KOPT-K1 (cell line): ENCODE results near the gene NLRP6.
A peak's percentile ranks its signal among the peaks of the same experiment; 100 is the strongest.
"Not testable (repeated sequence)": the region's sequence is repeated elsewhere in the genome, so short reads cannot be mapped to it uniquely, and the experiment has no call there.

ENCODE experiments used
- H3K27ac ChIP-seq: fragments of 200-600 bp; sonication (generic); 2 replicates; pipeline ENCODE4 v1.5.1; 2016; ENCODE audit warnings: antibody characterized with exemption, mild to moderate bottlenecking, low read depth, low read length; ENCODE audit not compliant: poor library complexity, severe bottlenecking
- H3K36me3 ChIP-seq: fragments of 200-600 bp; sonication (generic); 2 replicates; pipeline ENCODE4 v1.5.1; 2017; ENCODE audit warnings: antibody characterized with exemption, mild to moderate bottlenecking, low read length, moderate library complexity; ENCODE audit not compliant: insufficient read depth
- H3K9me3 ChIP-seq: fragments of 200-600 bp; sonication (generic); 2 replicates; pipeline ENCODE4 v1.5.1; 2017; ENCODE audit warnings: antibody characterized with exemption, low read length, mild to moderate bottlenecking; ENCODE audit not compliant: insufficient read depth, poor library complexity, severe bottlenecking

The NLRP6 gene

DNA sequence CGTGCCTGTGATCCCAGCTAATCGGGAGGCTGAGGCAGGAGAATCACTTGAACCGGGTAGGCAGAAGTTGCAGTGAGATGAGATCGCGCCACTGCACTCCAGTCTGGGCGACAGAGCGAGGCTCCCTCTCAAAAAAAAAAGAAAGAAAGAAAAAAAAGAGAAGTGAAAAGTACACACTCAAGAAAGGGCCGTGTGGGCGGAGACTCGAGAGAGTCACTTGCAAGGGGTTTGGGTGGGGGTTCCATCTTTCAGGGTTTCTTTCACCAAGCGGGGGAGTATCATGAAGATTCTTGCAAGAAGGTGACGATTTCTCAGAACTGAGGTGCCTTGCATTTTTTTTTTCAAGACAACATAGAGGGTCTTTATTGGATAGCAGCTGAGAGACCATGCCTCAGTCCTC lies 25.2 kb downstream of the NLRP6 start:
- Histone ChIP-seq H3K9me3 (no peaks in the 10 kb centered on the region), H3K36me3 (no peaks in the 10 kb centered on the region), H3K27ac (no peak overlapping the region)

DNA sequence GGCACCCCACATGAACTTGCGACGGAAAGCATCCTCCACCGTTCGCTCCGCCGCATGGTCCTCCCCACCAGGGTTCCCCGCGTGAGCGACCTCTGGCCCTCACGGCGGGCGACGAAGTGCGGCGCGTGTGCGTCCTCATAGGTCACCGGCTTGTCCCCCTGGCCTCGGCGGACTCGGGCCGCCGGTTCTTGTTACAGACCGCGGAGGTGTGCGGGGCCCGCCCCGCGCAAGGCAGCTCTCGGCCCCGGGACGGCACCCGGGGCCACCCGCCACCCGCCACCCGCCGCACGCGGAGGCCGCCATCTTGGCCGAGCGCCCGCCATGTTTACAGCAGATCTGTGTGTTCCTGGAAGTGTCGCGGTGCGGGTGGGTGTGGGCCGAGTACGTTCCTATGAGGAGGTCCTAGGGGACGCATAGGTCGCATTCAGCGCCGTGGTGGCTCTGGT lies 25.9 kb downstream of the NLRP6 start:
- Histone ChIP-seq H3K27ac (no peak overlapping the region), H3K9me3 (no peaks in the 10 kb centered on the region), H3K36me3 (no peaks in the 10 kb centered on the region)

DNA sequence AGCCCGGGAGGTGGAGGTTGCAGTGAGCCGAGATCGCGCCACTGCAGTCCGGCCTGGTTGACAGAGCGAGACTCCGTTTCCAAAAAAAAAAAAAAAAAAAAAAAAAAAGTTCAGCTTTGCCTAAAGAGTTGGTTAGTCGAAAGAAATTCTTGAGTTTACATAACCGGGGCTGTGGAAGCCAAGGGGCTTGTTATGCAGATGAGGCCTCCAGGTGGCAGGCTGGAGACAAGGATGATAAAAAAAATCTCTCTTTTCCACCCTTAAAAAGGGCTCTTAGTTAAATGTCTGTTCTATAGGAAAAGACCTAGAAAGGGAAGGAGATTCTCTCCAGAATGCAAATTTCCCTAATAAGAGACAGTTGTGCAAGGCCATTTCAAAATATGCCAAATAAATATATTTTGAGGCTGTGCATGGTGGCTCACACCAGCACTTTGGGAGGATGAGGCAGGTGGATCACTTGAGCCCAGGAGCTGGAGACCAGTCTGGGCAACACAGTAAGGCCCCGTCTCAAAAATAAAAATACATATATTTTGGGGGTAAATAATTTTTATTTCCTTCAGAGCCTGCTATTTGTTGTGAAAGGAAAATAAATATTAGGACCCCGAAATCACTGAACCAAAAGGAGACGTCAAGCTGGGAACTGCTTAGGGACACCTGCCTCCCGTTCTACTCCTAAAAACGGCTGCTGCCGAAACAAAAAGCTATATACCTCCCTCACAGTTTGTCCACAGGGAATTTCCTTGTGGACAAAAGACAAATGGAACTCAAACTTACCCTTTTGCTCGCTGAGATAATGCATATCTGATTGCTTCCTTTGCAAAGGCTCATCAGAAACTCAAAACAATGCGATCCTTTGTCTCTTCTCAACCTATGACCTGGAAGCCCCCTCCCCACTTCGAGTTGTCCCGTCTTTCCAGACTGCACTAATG lies 27.0 kb downstream of the NLRP6 start:
- Histone ChIP-seq H3K9me3 (no peaks in the 10 kb centered on the region), H3K27ac (no peak overlapping the region), H3K36me3 (no peaks in the 10 kb centered on the region)

DNA sequence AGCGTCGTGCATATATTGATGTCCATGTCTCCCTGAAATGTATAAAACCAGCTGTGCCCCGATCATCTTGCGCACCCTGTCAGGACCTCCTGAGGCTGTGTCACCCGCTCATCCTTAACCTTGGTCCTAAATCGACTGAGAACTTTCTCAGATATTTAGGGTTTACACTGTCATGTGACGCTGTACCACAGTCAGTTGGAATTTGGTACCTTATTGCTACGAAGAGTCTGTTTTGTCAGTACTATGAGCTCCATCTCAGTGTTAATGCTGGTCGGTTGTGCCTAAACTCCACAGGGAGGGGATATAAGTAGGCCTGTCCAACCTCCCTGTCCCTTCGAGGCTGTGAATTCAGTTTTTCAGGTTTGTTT lies 27.6 kb downstream of the NLRP6 start:
- Histone ChIP-seq H3K9me3 (no peaks in the 10 kb centered on the region), H3K36me3 (no peaks in the 10 kb centered on the region), H3K27ac (no peak overlapping the region)

DNA sequence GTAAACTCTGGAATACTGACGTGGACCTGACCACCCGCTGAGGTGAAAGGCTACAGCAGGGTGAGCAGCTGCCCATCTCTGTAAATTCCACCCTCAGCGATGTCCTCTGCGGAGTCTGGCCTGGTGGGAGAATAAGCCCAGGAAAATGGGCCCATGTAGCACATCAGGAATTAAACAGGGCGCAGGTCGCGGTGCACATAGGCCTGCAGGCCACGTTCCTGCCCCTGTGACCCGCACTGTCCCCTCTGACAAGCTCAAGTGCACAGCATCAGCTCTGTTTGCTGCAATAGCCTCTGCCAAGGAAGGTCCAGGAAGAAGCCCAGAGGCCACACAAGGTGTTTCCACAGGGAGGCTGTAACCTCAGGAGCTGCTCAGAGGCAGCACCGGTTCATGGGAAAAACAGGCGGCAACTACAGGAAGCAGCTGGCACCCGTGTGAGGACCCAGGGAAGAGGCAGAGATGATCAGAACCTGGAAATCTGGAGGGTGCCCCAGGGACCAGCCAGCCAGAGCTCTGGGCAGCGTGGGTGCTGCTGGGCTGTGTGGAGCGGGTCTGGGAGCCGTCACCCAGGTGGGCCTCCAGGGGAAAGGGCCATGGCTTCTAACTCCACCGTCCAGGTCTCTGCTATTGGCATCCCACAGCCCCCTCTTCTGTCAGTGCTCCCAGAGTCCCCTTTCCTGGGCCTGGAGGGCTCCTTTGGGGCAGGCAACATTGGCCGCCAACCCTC lies 28.6 kb downstream of the NLRP6 start:
- Histone ChIP-seq H3K36me3 (no peaks in the 10 kb centered on the region), H3K27ac (no peak overlapping the region), H3K9me3 (no peaks in the 10 kb centered on the region)

DNA sequence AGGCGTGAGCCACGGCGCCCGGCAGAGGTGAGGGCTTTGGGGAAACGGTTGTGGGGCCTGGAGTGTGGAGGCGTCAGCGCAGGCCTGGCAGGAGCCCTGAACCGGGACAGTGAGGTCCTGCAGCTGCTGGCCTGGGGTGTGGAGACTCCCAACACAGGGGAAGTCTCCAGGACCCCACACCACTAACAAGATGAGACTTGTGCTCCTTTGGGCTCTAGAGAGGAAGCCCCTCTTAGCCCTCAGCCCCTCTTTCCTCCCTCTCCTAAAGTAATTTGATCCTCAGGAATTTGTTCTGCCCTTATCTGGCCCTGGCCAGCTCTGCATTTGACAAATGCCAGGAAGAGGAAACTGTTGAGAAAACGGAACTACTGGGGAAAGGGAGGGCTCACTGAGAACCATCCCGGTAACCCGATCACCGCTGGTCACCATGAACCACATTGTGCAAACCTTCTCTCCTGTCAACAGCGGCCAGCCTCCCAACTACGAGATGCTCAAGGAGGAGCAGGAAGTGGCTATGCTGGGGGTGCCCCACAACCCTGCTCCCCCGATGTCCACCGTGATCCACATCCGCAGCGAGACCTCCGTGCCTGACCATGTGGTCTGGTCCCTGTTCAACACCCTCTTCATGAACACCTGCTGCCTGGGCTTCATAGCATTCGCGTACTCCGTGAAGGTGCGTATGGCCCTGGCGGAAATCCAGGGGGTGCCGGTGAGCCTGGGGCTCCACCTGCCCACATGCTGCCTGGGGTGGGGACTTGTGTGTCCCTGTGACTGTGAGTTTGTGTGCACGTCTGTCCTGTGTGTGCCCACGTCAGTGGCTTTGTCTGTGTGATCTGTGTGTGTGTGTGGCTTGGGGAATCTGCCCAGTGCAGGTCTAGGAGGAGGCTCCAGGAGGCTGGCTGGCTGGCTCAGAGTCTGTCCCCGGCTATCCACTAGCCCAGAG lies 29.8 kb downstream of the NLRP6 start, which contains the start of gene IFITM2:
Gene IFITM2 (plus strand): TSS at position 51 of the 943 bp plus-strand sequence. CDS start 377 bp downstream, at position 428.
- H3K36me3 ChIP-seq, H3K9me3 ChIP-seq: not testable (repeated sequence)
- H3K27ac ChIP-seq = peak within 1 kb of the TSS; percentile 23

DNA sequence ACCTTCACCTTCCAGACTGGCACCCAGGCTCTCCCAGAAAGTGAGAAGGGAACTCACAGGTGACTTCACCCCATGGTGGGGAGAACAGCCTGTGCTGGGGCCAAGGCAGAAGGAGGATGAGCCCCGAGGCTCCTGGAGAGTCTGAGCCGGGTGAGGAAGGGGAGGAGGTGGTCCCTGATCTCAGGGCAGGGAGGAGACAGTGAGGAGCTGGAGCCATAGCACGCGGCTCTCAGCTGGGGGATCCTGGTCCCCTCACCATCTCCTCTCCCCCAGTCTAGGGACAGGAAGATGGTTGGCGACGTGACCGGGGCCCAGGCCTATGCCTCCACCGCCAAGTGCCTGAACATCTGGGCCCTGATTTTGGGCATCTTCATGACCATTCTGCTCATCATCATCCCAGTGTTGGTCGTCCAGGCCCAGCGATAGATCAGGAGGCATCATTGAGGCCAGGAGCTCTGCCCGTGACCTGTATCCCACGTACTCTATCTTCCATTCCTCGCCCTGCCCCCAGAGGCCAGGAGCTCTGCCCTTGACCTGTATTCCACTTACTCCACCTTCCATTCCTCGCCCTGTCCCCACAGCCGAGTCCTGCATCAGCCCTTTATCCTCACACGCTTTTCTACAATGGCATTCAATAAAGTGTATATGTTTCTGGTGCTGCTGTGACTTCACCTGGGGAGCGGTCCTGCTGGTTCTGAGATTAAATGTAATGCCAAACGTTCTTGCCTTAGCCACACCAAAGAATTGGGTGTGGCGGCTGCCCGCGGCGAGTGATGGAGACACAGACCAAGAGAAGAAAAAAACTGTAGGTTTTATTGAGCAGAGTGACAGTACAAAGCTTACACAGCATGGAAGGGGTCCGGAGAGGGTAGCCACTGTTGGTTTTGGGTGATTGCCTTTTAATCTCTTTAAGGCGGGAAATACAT lies 30.8 kb downstream of the NLRP6 start:
- peak overlapping the region; percentile 30 for H3K27ac ChIP-seq

DNA sequence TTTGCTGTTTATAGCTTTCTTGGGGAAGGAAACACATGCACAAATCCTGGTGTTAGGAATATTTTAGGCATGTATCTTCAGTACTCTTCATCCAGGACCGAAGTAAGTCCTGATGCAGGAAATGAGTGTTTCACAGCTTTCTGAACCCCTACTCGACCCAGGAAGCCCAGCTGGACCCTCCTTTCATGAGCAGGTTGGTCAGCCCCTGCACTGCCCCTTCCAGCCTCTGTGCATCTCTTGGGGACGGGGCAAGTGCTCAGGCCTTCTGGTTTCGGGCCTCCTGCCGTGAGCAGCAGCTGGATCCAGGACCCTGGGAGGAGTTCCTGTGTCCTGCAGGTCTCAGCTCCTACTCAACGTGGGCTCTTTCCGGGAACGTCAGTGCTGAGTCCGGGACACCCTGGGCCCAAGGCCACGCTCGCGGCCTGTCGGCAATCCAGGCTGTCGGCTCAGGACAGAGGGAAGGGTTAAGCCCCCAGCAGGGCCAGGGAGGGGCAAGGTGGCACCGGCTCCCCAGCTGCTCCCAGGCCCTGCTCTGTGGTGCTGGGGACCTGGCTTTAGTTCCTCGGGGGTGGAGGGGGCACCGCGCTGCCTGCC lies 31.9 kb downstream of the NLRP6 start:
- H3K27ac ChIP-seq = peak overlapping the region; percentile 37
- H3K9me3 ChIP-seq = not testable (repeated sequence)

More for the DNA sequence above, 30.8 kb downstream of the NLRP6 start:
- not testable (repeated sequence) for H3K9me3 ChIP-seq, H3K36me3 ChIP-seq

DNA sequence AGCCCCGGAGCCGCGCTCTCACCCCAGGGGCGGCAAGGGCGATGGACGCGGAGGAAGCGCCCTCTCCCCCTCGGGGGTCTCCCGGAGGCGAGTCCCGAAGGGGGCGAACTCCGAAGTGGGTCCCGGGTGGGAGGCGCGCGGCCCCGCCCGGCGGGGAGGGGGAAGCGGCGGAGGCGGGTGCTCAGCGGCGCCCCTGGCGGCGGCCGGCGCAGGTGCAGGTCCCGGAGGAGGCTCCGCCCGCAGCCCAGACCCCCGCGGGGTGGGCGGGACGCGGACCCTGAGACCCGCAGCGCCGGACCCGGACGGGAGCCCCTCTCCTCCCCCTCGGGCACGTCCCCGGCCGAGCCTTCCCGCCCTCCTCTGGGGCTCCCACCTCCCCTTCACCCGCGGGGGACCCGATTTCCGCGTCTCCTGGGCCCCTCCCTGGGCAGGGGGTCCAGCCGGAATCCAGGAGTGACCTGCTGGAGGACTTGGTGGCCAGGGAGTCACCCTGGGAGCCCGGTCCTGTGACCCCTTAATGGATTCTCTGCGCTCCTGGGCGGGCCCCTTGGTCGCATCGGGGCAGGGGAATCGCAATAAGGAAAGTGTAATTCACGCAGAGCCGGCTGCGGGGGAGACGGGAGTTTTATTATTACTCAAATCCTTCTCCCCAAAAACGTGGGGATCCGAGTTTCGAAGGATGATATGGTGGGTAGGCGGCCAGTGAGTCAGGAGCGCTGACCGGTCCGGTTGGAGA lies 33.0 kb downstream of the NLRP6 start:
- Histone ChIP-seq H3K27ac (peak overlapping the region; percentile 99), H3K36me3 (peaks cover 11% of the 10 kb centered on the region; the same call in 1 of the 2 replicates)
- H3K9me3 ChIP-seq = not testable (repeated sequence)

More for the DNA sequence above, 31.9 kb downstream of the NLRP6 start:
- H3K36me3 ChIP-seq = not testable (repeated sequence)

DNA sequence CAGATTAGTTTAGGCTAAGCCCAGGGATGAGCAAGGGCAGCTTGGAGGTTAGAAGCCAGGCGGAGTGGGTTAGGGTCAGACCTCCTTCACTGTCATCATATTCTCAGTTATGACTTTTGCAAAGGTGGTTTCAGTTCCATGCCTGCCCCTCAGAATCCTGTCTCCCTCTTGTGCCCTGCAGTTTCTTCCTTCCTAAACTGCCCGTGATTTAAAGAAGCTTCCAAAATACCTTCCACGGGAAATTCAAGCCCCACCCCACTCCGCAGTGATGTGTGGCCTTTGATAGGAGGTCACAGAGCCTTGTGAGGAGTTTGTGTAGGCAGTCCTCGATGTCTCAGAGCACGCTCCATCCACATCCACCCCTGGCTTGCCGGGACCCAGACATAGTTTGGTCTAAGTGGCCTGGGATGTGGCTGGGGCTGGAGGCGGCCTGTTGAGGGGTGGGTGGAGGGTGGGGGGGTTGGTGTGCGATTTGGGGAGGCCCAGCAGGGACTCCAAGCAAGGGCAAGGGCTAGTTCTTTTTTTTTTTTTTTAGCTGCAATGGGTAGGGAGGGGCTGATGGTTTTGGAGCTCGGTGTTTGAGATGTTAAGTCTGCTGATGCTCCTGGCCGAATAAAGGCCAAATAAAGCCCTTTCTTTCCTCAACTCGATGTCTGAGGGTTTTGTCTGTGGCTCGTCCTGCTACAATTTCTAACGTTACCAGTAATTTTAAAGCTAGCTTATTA lies 34.0 kb downstream of the NLRP6 start:
- H3K27ac ChIP-seq = peak overlapping the region; percentile 99
- H3K9me3 ChIP-seq = no peaks in the 10 kb centered on the region
- H3K36me3 ChIP-seq = peaks cover 16% of the 10 kb centered on the region

DNA sequence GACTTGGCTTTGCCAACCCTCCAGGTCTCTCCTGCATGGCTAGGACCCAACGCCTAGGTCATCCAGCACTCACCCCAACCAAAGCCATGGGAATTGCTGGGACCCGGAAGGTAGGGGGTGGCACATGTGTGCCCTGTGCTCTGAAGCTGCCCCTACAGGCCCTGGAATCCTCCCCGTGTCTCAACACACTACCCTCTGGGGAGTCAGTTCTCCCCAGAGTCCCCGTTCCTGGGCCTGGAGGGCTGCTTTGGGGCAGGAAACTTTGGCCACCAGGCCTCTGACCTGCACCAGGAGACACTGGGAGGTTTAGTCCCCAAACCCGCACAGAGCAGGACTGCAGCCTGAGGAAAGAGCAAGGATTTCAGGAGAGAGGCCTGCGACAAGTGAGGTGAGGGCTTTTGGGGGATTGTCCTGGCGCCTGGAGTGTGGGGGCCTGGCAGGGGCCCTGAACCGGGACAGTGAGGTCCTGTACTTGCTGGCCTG lies 35.1 kb downstream of the NLRP6 start:
- H3K9me3 ChIP-seq = no peaks in the 10 kb centered on the region

DNA sequence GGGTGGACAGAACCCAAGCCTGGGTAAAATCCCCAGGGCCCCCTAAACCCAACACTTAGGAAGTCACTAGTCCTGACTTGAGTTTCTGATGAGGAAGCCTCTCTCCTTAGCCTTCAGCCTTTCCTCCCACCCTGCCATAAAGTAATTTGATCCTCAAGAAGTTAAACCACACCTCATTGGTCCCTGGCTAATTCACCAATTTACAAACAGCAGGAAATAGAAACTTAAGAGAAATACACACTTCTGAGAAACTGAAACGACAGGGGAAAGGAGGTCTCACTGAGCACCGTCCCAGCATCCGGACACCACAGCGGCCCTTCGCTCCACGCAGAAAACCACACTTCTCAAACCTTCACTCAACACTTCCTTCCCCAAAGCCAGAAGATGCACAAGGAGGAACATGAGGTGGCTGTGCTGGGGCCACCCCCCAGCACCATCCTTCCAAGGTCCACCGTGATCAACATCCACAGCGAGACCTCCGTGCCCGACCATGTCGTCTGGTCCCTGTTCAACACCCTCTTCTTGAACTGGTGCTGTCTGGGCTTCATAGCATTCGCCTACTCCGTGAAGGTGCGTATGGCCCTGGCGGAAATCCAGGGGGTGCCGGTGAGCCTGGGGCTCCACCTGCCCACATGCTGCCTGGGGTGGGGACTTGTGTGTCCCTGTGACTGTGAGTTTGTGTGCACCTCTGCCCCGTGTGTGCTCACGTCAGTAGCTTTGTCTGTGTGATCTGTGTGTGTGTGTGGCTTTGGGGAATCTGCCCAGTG lies 35.8 kb downstream of the NLRP6 start, which contains the start of gene IFITM1:
Gene IFITM1 (plus strand): TSS at position 254 of the 767 bp plus-strand sequence. CDS start 131 bp downstream, at position 385.
- Histone ChIP-seq H3K27ac (peak within 1 kb of the TSS; percentile 99), H3K36me3 (peaks cover 16% of the 10 kb centered on the region)

More for the DNA sequence above, 35.1 kb downstream of the NLRP6 start:
- peak overlapping the region; percentile 99 for H3K27ac ChIP-seq
- H3K36me3 ChIP-seq = peaks cover 16% of the 10 kb centered on the region

More for the DNA sequence above, 35.8 kb downstream of the NLRP6 start, which contains the start of gene IFITM1:
- no peaks in the 10 kb centered on the region for H3K9me3 ChIP-seq
